Choroid plexus epithelial cell (primary cell): ENCODE measurements around the gene MYO18B.

ENCODE experiments used
- DNase-seq: peaks from one replicate; pipeline ENCODE4 v3.0.0-alpha.2; 2010; ENCODE audit warnings: low read depth
- H3K4me3 ChIP-seq: 2 replicates; pipeline ENCODE4 v1.5.1; 2011; ENCODE audit warnings: low read depth, mild to moderate bottlenecking, control low read depth, low read length, moderate library complexity
- TF ChIP-seq, protein P1 (sequence below): conservative IDR thresholded peaks from 2 replicates; pipeline ENCODE4 v1.5.1; 2011; ENCODE audit warnings: low read depth, mild to moderate bottlenecking, control low read depth, inconsistent platforms, low read length, moderate library complexity

Gene MYO18B

DNA sequence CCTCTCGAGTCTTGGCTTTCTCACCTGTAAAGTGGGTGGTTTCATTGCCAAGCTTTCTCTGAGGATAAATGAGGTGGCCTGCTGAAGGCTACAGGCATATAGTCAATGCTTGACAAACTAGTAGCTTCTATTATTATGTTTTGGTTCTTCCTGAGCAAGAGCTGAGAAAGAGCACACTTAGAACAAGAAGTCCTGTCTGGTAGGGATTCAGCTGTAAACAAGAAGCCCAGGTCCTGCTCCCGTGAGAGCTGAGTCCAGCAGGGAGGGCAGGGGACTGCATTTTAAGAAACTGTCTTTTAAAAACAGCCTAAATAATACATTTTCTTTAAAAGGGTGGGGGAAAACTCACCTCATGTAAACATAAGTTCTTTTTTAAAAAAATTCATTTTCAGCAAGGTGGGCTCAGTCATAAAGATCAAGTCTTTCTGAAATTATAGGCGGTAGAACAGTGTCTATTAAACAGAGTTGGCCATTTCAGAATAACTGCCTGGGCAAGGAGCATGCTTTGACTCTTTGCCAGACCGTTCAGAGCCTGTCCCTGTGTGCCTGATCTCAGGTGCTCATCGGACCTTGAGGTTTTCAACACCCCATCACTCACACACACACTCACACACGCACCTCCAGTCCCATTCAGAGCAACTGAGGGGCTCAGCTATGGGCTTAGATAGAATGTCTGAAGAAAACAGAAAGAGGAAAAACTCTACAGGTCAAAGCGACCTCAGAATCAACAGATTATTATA lies 29.2 kb upstream of the MYO18B start:
- H3K4me3 ChIP-seq = no peak overlapping the region
- no peak for DNase-seq
- TF ChIP-seq, protein P1, sequence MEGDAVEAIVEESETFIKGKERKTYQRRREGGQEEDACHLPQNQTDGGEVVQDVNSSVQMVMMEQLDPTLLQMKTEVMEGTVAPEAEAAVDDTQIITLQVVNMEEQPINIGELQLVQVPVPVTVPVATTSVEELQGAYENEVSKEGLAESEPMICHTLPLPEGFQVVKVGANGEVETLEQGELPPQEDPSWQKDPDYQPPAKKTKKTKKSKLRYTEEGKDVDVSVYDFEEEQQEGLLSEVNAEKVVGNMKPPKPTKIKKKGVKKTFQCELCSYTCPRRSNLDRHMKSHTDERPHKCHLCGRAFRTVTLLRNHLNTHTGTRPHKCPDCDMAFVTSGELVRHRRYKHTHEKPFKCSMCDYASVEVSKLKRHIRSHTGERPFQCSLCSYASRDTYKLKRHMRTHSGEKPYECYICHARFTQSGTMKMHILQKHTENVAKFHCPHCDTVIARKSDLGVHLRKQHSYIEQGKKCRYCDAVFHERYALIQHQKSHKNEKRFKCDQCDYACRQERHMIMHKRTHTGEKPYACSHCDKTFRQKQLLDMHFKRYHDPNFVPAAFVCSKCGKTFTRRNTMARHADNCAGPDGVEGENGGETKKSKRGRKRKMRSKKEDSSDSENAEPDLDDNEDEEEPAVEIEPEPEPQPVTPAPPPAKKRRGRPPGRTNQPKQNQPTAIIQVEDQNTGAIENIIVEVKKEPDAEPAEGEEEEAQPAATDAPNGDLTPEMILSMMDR = no peak

DNA sequence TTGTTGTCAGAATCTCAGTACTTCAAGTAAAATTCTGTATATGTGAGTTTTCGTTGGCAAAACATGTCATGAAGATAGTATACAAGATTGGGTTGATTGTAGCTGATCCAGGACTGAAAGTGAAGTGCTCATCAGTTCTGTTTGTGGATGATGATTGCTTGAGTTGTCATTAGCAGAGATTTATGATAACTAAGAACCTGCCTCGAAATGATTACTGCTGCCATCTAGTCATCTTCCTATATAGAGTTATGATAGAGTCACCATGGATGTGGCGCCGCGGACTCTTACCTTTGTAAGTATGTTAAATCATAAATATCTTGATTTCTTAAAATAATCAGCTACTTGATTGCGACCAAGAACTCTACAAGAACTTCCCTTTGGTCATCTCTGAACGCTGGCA lies 27.9 kb upstream of the MYO18B start:
- DNase-seq = no peak
- TF ChIP-seq, protein P1 = no peak
- no peak overlapping the region for H3K4me3 ChIP-seq

DNA sequence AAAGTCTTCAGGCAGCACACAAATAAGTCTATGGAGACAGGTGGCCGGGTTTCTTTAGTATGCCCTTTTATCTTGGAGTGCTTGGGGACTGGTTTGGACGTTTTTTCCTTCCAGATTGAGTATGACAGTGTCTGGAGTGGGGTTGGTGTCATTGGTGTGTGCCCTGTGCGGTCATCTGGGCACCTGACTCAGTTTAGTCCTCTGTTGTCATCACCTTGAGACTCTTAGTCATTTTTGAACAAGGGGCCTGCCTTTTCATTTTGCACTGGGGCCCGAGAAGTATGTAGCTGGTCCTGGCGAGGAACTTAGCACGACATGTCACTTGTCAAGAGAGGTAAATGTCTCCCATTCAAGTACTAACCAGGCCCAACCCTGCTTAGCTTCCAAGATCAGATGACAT lies 27.2 kb upstream of the MYO18B start:
- TF ChIP-seq, protein P1 = no peak
- no peak overlapping the region for H3K4me3 ChIP-seq
- DNase-seq = no peak

DNA sequence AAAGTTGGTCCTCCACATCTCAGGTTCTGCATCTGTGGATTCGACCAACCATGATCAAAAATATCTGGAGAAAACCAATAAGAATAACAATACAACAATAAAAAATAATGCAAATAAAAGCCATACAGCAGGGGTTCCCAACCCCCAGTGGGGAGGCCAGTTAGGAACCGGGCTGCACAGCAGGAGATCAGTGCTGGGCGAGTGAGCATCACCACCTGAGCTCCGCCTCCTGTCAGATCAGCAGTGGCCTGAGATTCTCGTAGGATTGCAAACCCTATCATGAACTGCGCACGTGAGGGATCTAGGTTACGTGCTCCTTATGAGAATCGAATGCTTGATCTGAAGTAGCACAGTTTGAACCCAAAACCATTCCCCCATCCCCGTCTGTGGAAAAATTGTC lies 25.4 kb upstream of the MYO18B start:
- H3K4me3 ChIP-seq = no peak overlapping the region
- TF ChIP-seq, protein P1 = no peak
- DNase-seq = no peak

DNA sequence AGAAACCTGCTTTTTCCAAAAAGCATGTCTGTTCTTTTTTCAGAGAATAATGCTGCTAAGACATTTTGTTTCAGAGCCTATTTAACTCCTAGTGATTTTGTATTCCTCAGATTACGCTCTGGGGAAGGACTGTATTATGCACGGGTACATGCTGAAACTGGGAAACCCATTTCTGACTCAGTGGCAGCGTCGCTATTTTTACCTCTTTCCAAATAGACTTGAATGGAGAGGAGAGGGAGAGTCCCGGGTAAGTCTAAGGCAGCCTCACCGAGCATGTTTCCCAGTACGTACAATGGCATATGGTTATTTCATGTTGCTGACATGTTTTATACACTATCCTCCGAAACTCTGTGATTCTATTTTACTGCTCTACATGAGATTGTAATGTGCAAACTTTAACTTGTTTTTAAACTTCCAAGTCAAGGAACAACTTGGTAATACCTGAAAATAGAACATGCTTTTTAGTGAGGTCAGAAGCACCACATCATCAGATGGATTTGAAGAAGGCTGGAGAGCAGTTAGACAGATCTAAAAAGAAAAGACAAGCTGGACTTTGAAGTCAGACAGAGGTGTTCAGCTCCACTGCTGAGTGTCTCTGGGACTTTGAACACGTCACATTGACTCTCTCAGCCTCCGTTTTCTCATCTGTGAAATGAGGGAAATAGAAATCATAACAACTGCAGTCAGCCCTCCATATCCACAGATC lies 23.7 kb upstream of the MYO18B start:
- no peak for DNase-seq
- no peak overlapping the region for H3K4me3 ChIP-seq
- TF ChIP-seq, protein P1 = no peak

DNA sequence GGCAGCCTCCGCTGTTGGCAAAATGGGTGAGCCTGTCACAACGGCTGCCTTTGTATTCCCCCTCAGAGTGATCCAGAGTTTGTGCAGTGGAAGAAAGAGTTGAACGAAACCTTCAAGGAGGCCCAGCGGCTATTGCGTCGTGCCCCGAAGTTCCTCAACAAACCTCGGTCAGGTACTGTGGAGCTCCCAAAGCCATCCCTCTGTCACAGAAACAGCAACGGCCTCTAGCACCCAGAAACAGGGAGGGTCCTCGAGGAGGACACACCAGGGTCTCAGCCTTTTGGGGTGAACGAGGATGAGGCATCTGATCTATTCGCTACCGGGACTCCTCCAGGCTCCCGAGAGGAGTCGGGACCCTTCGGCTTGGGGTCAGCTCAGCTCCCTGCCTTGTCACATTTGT lies 19.8 kb upstream of the MYO18B start:
- no peak overlapping the region for H3K4me3 ChIP-seq
- TF ChIP-seq, protein P1 = no peak
- no peak for DNase-seq

DNA sequence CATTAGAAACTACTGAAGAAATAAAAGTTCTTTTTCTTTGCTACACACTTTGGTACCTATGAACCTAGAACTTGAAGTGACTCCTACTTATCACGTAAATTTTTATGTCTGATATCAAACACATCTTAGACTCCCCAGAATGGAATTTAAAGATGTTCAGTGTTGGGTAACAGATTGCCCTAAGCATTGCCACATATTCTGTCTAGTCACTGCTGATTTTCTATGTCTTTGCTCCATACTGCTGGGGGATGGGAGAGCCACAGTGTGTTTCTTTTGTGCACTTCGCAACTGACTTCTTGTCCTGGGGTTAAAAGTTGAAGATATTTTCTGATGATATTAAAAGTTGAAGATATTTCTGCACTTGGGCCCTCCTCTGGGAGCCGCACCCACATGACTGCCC lies 19.4 kb upstream of the MYO18B start:
- H3K4me3 ChIP-seq = no peak overlapping the region
- DNase-seq = no peak
- TF ChIP-seq, protein P1 = no peak
